GM21529 (cell line): ENCODE measurements around the gene DIPK1C.
"Not testable (repeated sequence)": the region's sequence is repeated elsewhere in the genome, so short reads cannot be mapped to it uniquely, and the experiment has no call there.

ENCODE experiments used
- ATAC-seq: cut with Tn5 transposase; IDR thresholded peaks from one replicate; pipeline ENCODE4 v1.9.1; 2021; ENCODE audit not compliant: unreplicated experiment

The DIPK1C gene

DNA sequence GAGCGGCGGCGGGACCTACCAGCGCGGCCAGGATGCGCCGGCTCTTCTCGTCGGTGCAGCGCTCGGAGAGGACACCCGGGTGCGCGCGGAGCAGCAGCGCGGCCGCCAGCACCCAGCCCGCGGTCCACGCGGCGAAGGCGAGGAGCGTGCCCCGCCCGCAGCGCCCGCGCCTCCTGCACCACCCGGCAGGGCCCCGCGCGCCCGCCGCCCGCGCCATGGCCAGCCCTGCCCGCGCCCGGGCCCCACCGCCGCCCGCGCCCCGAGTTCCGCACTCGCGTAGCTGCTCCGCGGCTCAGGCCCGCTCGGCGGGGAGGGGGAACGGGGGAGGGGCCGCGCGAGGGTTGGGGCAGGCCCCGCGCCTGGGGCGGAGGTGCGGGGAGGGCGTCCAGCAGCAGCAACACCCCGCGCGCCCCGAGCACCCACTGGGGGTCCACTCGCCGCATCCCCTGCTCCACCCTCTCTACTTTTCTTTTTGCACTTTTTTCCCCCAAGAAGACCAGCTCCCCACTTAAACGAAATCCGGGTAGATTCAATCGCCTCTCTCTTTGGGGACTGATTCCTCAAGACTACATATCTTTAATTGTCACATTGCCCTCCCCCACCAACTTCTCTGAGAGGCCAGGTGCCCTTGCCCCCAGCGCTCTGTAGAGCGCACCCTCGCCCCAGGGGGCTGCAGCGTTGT is at the start of gene DIPK1C:
Gene DIPK1C (minus strand): TSS at position 266 of the 682 bp plus-strand sequence. CDS start 49 bp downstream, at position 217.
- ATAC-seq, result no peak

DNA sequence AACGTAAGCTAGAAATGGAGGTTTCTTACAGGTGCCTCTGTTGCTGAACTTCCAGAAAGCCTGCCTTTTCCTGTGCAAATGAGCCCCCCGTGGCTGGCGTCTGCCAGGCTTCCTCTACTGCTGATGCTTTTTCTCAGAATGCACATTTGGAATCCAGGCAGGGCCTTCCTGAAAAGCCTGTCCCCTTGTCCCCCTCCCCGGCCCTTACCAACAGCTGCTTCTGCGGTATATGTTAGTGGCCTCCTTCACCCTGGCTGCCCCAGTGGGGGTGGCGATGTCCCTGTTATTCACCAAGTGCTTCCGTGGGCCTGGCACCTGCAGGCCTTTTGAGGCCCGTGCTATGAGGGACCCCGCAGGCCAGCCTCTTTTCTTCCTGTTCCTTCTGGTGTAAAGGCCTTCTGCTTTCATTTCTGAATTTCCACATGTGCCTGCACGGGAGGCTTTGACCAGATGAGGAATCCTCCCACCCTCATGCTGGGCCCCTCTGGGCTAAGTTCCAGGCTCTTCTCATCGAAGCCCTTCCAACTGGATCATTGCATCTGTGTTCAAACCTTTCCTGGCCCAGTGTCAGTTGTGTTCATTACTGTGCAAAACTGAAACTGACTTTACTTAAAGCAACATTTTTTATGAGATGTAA is 49.5 kb upstream of the DIPK1C start:
- no peak for ATAC-seq

DNA sequence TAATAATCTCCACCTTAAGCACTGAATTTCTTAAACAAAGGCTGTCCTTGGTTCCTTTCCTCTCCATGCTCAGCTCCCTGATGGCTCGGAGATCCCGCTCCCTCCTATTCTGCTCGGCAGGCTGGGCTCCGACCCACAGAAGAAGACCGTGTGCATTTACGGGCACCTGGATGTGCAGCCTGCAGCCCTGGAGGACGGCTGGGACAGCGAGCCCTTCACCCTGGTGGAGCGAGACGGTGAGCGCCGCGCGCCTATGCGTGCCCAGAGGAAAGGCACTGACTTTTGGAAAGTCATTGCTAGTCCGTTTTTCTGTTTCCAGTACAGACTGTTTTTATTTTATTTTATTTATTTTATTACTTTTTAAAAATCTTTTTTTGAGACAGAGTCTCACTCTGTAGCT is 48.7 kb upstream of the DIPK1C start:
- ATAC-seq, result no peak

DNA sequence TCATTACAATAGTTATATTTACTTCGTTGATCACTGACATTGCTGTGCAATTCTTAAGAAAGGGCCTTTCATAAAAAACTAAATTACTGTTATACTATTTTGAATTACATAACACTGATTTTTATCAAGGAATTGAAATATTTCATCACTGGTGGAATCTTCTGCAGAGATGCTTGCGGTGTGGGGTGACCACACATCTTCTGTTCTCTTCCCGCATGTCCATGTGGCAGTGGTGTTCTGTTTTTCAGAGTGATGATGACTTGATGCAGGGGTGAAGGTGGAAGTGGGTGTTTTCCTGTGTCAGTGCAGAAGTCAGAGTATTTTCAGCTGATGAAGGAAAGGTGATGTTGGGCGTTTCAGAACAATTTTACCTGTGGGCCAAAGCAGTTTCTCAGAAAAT is 46.0 kb upstream of the DIPK1C start:
- no peak for ATAC-seq

DNA sequence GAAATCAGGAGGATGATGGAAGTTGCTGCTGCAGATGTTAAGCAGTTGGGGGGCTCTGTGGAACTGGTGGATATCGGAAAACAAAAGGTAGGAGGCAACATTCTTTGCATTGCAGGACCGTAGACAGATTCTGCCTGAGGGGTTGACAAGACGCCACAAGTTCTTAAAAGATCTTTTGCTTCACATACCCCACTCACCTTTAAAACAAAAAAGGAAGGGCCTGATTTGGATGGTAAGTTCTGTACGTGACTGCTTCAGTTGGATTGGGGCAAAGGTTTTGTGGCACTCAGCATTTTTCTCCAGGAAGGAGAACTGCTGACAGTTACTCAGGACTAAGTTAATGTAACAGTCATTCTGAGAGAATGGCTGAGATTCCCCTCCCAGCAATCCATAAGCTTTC is 44.3 kb upstream of the DIPK1C start:
- no peak for ATAC-seq

DNA sequence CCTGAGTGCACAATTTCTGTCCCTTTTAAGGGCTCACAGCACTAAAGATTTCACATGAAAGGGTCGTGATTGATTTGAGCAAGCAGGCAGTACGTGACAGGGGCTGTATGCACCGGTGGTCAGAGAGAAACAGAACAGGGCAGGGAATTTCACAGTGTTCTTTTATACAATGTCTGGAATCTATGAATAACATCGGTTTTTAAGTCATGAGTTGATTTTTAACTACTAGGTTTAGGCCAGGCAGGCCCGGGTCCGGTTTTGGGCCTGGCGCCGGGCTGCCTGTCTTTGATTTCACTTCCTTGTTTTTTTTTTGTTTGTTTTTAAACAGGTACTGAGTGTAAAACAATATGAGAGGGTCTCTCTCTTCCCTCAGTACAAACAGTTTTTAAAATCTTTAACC is 43.7 kb upstream of the DIPK1C start:
- not testable (repeated sequence) for ATAC-seq

DNA sequence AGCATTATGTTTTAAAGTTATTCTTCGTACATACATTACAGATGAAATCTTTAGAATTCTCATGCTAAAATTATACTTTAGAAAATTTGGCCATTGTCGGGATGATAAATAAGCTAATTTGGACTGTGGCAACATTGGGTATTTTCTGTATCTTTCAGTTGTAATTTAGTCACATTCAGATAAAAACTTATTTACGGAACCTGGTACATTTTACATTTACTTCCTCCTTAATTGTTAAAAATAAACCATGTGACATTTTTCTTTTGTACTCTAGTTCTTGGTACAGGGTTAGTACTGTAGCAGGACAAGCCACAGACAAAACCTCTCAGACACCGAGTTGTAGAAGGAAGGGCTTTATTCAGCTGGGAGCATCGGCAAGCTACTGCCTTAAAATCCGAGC is 43.3 kb upstream of the DIPK1C start:
- ATAC-seq, result no peak

DNA sequence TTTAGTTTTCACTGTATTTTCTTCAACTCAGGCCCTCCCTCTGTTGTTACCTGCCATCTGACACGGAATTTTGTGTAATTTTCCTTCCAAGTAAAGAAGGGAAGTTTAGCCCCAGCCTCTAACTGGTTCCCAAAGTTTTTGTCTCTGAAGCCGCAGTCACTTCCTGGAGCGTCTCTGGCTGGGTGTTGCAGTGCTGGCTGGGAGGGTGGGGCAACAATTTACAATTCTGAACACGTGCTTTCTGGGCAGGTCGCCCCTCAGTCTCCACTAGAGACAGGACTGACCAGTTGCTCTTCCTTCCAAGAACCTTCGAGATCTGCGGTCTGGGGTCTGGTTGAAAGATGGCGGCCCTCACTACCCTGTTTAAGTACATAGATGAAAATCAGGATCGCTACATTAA is 42.5 kb upstream of the DIPK1C start:
- peak; percentile 36 for ATAC-seq

DNA sequence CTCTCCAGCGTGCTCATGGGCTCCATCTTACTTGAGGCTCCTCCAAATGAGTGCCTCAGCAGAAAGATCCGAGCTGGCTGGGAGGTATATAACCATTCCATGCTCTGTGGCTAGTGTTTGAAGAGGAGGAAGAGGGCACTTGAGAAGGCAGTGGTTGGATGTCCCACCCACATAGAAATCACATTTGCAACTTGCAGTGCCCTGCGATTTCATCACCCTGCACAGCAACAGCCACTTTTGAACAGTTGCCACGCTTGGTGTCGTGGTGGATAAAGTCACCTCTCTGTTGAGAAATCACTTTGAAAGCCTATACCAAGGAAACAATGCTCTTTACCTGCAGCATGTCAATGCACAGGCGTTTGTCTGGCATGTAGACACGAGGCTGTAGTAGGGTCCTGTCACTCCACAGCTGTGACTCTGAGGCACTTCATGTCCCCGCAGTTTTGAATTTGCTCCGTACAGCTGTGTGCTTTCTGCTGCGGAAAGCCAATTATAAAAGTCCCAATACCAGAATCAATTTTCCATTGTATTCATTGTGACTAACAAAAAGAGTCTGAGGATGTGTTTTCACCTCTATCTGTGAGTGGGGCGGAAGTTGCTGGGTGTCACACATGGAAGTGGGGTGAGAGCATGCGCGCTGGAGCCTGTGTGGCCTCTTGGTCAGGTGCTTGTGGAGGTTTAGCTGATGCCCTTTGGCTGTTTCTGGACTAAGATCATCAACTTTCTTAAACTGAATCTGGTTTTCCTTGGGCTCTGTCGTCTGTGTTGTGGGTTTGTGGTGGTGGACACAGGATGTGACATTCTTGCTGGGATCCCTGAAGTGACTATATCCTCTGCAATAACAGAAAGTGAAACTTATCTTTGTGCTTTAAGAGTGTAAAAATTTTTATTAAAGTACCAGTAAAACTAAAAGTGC is 41.9 kb upstream of the DIPK1C start:
- peak; percentile 38 for ATAC-seq

DNA sequence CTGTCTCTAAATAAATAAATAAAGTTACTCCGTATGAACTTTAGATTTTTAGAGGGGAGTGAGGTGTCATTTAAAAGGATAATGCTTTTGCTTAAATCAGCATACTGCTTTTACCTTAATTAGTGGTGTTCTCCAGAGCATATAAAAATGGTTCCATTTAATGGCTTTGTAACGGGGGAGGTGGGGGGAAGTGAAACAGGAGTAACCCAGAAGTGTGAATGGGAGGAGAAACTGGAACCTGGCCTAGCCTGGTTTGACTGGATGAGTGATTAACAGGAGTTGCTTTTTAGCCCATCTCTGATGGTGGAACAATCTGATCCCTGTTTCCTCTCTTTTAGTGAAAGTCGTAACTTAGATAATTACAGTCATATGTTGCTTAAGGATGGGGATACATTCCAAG is 40.7 kb upstream of the DIPK1C start:
- ATAC-seq, result no peak

DNA sequence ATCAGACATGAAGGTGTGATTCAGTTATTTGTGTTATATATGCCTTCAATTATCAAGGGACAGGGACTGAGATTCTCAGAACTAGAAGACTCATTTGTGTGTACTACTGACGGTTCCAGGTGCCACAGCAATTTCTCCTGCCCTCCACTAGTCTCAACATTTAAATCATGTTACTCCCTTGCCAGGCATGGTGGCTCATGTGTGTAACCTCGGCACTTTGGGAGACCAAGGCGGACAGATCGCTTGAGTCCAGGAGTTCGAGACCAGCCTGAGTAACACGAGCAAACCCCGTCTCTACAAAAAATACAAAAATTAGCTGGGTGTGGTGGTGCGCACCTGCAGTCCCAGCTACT is 40.2 kb upstream of the DIPK1C start:
- no peak for ATAC-seq

DNA sequence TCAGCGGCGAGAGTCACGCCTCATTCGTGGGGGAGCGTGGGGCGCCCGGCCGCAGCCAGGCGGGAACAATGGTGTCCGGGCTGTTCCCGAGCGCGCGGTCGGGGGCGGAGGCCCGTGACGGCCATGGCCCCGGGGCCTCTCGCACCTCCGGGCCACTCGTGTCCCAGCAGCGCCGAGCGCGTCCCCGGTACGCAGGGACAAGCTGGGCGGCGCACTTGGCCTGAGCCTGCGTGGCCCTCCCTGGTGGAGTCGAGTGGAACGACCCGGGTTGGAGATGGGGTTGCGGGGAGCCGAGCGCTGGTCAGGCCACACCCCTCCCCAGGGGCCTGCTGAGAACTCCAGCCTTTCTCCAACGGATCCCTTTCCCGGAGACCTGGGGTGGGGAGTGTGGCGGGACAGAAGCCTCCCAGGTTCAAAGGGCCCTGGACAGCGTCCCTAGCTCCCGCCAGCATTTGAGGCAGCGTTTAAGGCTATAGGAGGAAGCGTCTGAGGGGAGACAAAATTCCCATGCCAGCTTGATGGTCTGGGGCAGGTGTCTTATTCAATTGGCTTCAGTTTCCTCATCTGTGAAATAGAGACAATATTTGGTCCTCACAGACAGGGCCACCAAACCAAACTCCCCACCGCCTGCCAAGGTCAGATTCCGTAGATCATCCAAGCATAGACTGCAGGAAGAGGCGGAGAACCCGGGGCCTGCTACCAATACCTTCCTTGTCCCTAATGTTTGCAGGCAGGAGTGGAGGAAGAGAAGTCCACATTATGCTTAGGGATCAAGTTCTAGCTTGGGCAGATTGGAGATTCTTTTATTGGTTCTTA is 39.6 kb upstream of the DIPK1C start:
- peak; percentile 29 for ATAC-seq

DNA sequence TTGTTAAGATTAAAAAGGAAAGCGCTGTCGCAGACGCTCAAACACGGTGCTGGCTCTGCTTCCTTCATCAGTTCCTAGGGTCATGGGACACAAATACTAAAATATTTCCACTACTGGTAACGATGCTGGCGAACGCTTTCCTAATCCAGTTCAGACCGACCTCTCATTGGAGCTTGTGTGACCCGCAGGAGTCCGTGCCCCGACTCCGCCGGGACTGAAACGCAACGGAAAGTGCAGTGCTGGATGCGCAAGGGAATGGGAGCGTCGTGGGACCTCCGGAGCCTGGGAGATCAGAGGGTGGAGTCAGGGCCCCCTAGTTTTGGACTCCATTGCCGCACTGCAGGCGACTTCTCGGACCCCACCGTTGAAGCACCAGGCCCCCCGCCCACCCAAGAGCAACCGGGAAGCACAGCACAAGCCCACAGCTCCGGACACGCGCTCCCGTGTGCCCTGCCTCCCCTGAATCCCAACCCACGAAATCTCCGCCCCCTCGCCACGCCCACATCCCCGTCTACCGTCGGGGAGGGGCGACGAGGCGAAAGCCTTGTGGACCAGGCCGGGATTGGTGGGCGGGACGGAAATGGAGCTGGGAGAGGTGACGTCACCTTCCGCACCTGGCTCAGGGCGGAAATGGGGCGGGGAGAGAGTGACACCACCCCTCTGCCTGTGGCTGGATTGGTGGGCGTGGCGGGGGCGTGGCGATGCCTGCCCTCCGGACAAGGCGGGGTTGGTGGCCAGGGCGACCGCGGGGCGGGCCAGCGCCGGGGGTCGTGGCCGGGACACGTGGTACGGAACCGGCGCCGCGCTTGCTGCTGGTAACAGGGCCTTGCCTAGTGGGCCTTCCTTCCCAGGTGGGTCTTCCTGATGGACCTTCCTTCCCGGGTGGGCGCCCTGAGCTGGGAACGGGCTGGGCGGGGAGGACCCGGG is 38.7 kb upstream of the DIPK1C start, which contains the start of gene CNDP2:
Gene CNDP2 (plus strand): TSS at position 783 of the 927 bp plus-strand sequence. CDS start 3,611 bp downstream, outside the sequence.
- peak; percentile 70 for ATAC-seq

DNA sequence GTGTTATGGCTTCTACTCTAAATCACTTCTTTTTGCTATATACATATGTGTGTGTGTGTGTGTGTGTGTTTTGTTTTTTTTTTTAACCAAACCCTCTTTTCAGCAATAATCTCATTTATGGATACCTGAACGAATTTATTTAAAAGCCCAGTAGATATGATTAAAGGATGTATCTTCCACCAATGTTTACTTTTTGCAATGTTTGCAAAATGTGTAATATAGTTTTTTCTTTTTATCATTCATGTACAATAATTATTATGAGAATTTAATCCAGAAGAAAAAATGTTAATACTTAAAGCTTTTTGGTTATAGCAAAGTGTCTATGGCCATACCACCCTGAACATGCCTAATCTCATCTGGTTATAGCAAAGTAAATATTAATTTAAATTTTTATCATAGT is 37.4 kb upstream of the DIPK1C start:
- ATAC-seq, result no peak

DNA sequence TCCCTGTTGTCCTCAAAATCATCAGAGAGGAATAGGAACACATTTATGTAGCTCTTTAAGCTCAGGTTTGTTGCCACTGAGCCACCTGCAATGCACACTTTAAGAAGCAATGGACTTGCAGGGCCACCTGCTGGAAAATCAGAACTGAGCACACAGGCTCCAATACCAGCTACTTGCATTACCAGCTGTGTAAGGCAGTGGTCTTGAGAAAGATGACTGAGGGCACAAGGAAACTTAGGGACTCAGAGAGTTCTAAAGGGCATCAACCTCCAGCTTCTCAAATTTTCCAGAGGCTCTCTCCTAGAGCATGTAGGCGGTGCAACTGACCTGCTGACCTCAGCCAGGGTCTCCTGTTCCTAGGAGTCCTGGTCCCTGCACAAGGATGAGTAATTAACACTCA is 36.6 kb upstream of the DIPK1C start:
- ATAC-seq, result no peak

DNA sequence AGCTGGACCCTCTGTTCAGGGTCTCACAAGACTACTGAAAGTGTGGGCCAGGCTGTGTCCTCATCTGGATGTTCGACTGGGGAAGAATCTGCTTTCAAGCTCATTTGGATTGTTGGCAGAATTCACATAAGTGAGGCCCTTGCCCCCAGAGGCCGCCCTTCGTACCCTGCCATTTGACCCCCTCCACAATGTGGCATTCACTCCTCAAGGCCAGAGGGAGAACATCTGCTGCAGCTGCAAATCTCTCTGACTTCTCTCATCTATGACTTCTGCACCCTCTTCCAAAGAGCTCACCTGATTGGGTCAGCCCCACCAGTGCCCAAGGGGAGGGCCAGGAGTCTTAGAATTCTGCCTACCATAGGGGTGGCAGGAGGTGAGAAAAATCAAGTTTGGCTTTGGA is 35.2 kb upstream of the DIPK1C start:
- ATAC-seq, result no peak

DNA sequence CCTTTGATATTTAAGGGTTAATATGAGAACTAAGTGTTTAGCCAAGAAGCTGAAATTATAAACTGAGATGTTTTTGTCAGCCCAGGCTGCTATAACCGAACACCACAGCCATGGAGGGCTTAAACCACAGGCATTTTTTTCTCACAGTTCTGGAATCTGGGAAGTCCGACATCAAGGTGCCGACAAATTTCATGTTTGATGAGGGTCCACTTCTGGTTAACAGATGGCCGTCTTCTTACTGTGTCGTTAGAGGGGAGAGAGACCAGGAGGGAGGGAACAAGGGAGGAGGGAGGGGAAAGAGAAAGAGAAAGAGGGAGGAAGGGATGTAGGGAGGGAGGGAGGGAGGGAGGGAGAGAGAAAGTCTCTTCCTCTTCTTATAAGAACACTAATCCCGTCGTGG is 32.6 kb upstream of the DIPK1C start:
- no peak for ATAC-seq

DNA sequence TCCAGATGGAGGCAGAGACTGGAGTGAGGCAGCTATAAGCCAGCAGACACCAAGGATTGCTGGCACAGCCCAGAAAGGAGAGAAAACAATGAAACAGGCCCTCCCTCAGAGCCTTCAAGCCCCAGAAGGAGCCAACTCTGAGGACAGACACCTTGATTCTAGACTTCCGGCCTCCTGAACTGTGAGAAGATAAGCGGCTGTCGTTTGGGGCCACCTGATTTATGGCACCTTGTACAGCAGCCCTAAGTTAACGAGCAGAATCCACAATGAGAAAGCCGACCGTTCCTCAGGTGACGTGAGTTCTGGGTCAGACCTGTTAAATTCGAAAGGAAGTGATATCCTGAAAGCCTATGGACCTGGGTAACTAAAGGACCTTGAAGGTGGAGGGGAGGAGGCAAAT is 31.8 kb upstream of the DIPK1C start:
- ATAC-seq, result no peak

DNA sequence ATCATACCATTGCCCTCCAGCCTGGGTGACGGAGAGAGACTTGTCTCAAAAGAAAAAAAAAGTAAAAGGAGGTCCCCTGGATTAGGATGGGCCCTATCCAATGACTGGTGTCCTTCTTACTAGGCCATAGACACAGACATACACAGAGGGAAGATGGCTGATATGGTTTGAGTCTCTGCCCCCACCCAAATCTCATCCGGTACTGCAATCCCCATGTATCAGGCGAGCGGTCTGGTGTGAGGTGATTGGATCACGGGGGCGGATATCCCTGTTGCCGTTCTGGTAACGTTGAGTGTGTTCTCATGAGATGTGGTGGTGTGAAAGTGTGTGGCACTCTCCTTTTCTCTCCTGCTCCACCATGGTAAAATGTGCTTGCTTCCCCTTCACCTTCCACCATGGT is 31.2 kb upstream of the DIPK1C start:
- no peak for ATAC-seq
